Activated CD4-positive, alpha-beta memory T cell treated with anti-CD3 and anti-CD28 coated beads for 36 hours (primary cell): Measurements from ENCODE around the gene NPVF. TPM values are rescaled to one million over a fixed set of nuclear protein-coding genes. Genes with fewer than 3 reads are reported as not detected.

ENCODE experiments used
- CTCF ChIA-PET: fragments of 350-600 bp; sonication (Branson Sonifier 250); formaldehyde crosslinking; loops from one replicate; lab custom pipeline; 2021; ENCODE audit warnings: antibody characterized with exemption, inconsistent platforms; lab: Charles Lee
- POLR2A ChIA-PET: fragments of 350-600 bp; sonication (Branson Sonifier 250); formaldehyde crosslinking; loops from one replicate; lab custom pipeline; 2021; ENCODE audit warnings: antibody characterized with exemption; lab: Charles Lee
- DNase-seq: peaks from one replicate; pipeline ENCODE4 v3.0.0-alpha.2; 2020
- H3K27ac Mint-ChIP-seq: one replicate; pipeline ENCODE4 v1.8.0; 2021; ENCODE audit warnings: mixed read lengths
- H3K27me3 Mint-ChIP-seq: one replicate; pipeline ENCODE4 v1.8.0; 2021; ENCODE audit warnings: mixed read lengths
- H3K36me3 Mint-ChIP-seq: one replicate; pipeline ENCODE4 v1.8.0; 2021; ENCODE audit warnings: mixed read lengths
- H3K4me1 Mint-ChIP-seq: one replicate; pipeline ENCODE4 v1.8.0; 2021; ENCODE audit warnings: low read depth, mixed read lengths
- H3K4me3 Mint-ChIP-seq: one replicate; pipeline ENCODE4 v1.8.0; 2021; ENCODE audit warnings: mild to moderate bottlenecking, mixed read lengths
- H3K9me3 Mint-ChIP-seq: one replicate; pipeline ENCODE4 v1.8.0; 2021; ENCODE audit warnings: mixed read lengths
- intact Hi-C: fragments of 100-400 bp; cut with micrococcal nuclease; formaldehyde crosslinking; loops from one replicate; pipeline ENCODE4 v1.15.1; 2023
- total RNA-seq, 2 experiments: library from RNA; stranded (reverse); gene quantifications; one replicate each; pipeline ENCODE4 v1.2.3, GENCODE V29; 2021

The NPVF gene
- total RNA-seq, 2 experiments from 2014 or later = not detected

GRCh38 chr7:25187932-25188331 is 40.4 kb downstream of the NPVF start:
- POLR2A ChIA-PET = no interaction called here
- CTCF ChIA-PET = interaction anchor here (0.9 kb wide), 1 partner anchor 29 kb away, joined by 3 read pairs; no protein-coding TSS in a partner anchor
- H3K4me1 Mint-ChIP-seq = no peaks in the 10 kb centered on the region
- H3K4me3 Mint-ChIP-seq = no peak overlapping the region
- H3K27ac Mint-ChIP-seq = no peak overlapping the region
- no peaks in the 10 kb centered on the region for H3K9me3 Mint-ChIP-seq
- DNase-seq = no peak
- H3K36me3 Mint-ChIP-seq = no peaks in the 10 kb centered on the region
- intact Hi-C loops = no loop called here
- peaks cover 6% of the 10 kb centered on the region for H3K27me3 Mint-ChIP-seq

DNA sequence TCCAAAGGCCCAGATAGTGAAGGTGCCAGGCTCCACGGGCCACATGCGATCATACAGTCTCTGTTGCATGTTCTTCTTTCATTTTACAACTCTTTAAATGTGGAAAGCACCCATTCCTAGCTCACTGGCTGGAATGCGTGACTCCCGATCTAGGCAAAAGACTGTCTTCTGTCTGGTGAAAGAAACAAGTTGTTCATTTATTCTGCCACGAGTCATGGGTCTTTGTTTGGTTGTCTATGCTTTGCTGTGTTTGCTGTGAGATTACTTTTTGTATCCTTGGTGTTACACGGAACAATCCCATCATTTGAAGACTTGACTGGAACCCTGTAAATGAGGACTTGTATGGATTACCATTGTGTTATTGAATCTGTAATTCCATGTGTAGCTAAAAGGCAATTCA is 41.9 kb downstream of the NPVF start:
- no peaks in the 10 kb centered on the region for H3K9me3 Mint-ChIP-seq
- intact Hi-C loops = no loop called here
- ChIA-PET POLR2A (no interaction called here), CTCF (interaction anchor here (0.6 to 1.6 kb wide), 3 partner anchors 10 to 110 kb away, joined by 3 to 5 read pairs (median 4); no protein-coding TSS in a partner anchor)
- DNase-seq = no peak
- H3K27ac Mint-ChIP-seq = no peak overlapping the region
- H3K4me1 Mint-ChIP-seq = no peaks in the 10 kb centered on the region
- H3K4me3 Mint-ChIP-seq = no peak overlapping the region
- H3K27me3 Mint-ChIP-seq = peaks cover 6% of the 10 kb centered on the region
- no peaks in the 10 kb centered on the region for H3K36me3 Mint-ChIP-seq

GRCh38 chr7:25181532-25181931 is 46.8 kb downstream of the NPVF start:
- peaks cover 2% of the 10 kb centered on the region for H3K27me3 Mint-ChIP-seq
- H3K4me3 Mint-ChIP-seq = no peak overlapping the region
- intact Hi-C loops = loop anchor here (5.0 kb wide), 1 partner anchor 1681 kb away; the partner anchor contains the start of gene SKAP2
- CTCF ChIA-PET = no interaction called here
- no peak for DNase-seq
- H3K36me3 Mint-ChIP-seq = no peaks in the 10 kb centered on the region
- H3K9me3 Mint-ChIP-seq = no peaks in the 10 kb centered on the region
- POLR2A ChIA-PET = no interaction called here
- H3K27ac Mint-ChIP-seq = no peak overlapping the region
- H3K4me1 Mint-ChIP-seq = peaks cover 17% of the 10 kb centered on the region

GRCh38 chr7:25180946-25181345 is 47.3 kb downstream of the NPVF start:
- intact Hi-C loops = loop anchor here (1.0 to 5.0 kb wide), 2 partner anchors 56 to 1681 kb away; partner anchors contain the start of genes CYCS and SKAP2
- H3K36me3 Mint-ChIP-seq = no peaks in the 10 kb centered on the region
- CTCF ChIA-PET = interaction anchor here (0.6 to 1.6 kb wide), 9 partner anchors 10 to 95 kb away, joined by 3 to 5 read pairs (median 3); partner anchors contain the start of gene CYCS

GRCh38 chr7:25180592-25180923 is 47.7 kb downstream of the NPVF start:
- no peaks in the 10 kb centered on the region for H3K9me3 Mint-ChIP-seq
- intact Hi-C loops = loop anchor here (1.0 to 5.0 kb wide), 2 partner anchors 55 to 1682 kb away; partner anchors contain the start of genes CYCS and SKAP2
- H3K36me3 Mint-ChIP-seq = no peaks in the 10 kb centered on the region
- peak overlapping the region; percentile 79 for H3K4me3 Mint-ChIP-seq
- H3K4me1 Mint-ChIP-seq = peaks cover 17% of the 10 kb centered on the region
- peaks cover 2% of the 10 kb centered on the region for H3K27me3 Mint-ChIP-seq
- POLR2A ChIA-PET = interaction anchor here (0.8 to 1.0 kb wide), 3 partner anchors 11 to 1583 kb away, joined by 3 read pairs; partner anchors contain the start of genes CCDC126 and CYCS
- H3K27ac Mint-ChIP-seq = peak overlapping the region; percentile 73
- CTCF ChIA-PET = interaction anchor here (0.6 to 1.6 kb wide), 10 partner anchors 10 to 94 kb away, joined by 3 to 5 read pairs (median 3); partner anchors contain the start of gene CYCS
- no peak for DNase-seq

More at GRCh38 chr7:25180946-25181345, 47.3 kb downstream of the NPVF start:
- Mint-ChIP-seq H3K4me3 (peak overlapping the region; percentile 79), H3K27me3 (peaks cover 2% of the 10 kb centered on the region), H3K27ac (peak overlapping the region; percentile 73), H3K4me1 (peaks cover 17% of the 10 kb centered on the region), H3K9me3 (no peaks in the 10 kb centered on the region)
- POLR2A ChIA-PET = interaction anchor here (1.0 kb wide), 1 partner anchor 10 kb away, joined by 3 read pairs; no protein-coding TSS in a partner anchor
- DNase-seq = no peak

GRCh38 chr7:25179771-25180591 is 48.3 kb downstream of the NPVF start:
- peak overlapping the region; percentile 73 for H3K27ac Mint-ChIP-seq
- ChIA-PET POLR2A (interaction anchor here (0.8 to 1.0 kb wide), 3 partner anchors 11 to 1583 kb away, joined by 3 read pairs; partner anchors contain the start of genes CCDC126 and CYCS), CTCF (interaction anchor here (0.6 to 1.6 kb wide), 11 partner anchors 9 to 94 kb away, joined by 3 to 5 read pairs (median 3); partner anchors contain the start of gene CYCS)
- H3K4me1 Mint-ChIP-seq = peaks cover 17% of the 10 kb centered on the region
- peak overlapping the region; percentile 79 for H3K4me3 Mint-ChIP-seq
- DNase-seq = peak; percentile 96
- intact Hi-C loops = loop anchor here (1.0 to 5.0 kb wide), 2 partner anchors 55 to 1682 kb away; partner anchors contain the start of genes CYCS and SKAP2
- H3K36me3 Mint-ChIP-seq = no peaks in the 10 kb centered on the region
- H3K9me3 Mint-ChIP-seq = no peaks in the 10 kb centered on the region
- H3K27me3 Mint-ChIP-seq = no peaks in the 10 kb centered on the region

DNA sequence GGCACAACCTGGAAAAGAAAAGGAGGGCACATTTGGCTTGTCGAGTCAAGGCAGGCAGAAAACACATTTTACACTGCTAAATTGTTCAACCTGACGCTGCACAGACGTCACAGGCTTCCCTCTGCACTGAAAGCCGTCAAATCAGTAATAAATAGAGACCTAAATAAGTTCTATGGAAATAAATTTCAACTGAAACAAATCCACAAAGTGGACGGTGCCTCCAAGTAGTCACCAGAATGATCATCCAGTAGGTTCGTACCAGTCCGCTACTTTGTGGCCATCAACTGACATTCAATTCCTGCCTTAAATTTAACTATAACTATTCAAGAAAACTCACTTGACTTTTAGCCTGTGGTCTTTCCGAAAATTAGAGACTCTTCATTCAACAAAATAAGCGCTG is 49.0 kb downstream of the NPVF start:
- CTCF ChIA-PET = interaction anchor here (1.5 to 1.6 kb wide), 2 partner anchors 21 to 54 kb away, joined by 4 to 5 read pairs; partner anchors contain the start of gene CYCS
- Mint-ChIP-seq H3K27ac (no peak overlapping the region), H3K36me3 (no peaks in the 10 kb centered on the region), H3K9me3 (no peaks in the 10 kb centered on the region), H3K4me1 (peaks cover 17% of the 10 kb centered on the region), H3K27me3 (no peaks in the 10 kb centered on the region), H3K4me3 (peak overlapping the region; percentile 79)
- DNase-seq = no peak
- intact Hi-C loops = no loop called here
- POLR2A ChIA-PET = no interaction called here

Other genes starting within 250 kb of the NPVF start
- 10 to 100 TPM; 41.2 to 45.1 TPM for gene OSBPL3, start 248.3 kb downstream of the NPVF start, total RNA-seq
- gene CYCS, start 103.2 kb downstream of the NPVF start, total RNA-seq = 100 to 1,000 TPM; 199 to 207 TPM